Activated CD4-positive, alpha-beta T cell treated with anti-CD3 and anti-CD28 coated beads, Interleukin-2, Interleukin-6, amounts not matched to agents 100 ng/mL and 50 ng/mL, durations not matched to agents 16 hours and 8 hours (primary cell): ENCODE data around the gene CDK5RAP2.
A peak's percentile ranks its signal among the peaks of the same experiment; 100 is the strongest.
"Not testable (repeated sequence)": the region's sequence is repeated elsewhere in the genome, so short reads cannot be mapped to it uniquely, and the experiment has no call there.

Experiments
- DNase-seq: peaks from one replicate; pipeline ENCODE4 v3.0.0-alpha.2; 2020

The CDK5RAP2 gene

DNA sequence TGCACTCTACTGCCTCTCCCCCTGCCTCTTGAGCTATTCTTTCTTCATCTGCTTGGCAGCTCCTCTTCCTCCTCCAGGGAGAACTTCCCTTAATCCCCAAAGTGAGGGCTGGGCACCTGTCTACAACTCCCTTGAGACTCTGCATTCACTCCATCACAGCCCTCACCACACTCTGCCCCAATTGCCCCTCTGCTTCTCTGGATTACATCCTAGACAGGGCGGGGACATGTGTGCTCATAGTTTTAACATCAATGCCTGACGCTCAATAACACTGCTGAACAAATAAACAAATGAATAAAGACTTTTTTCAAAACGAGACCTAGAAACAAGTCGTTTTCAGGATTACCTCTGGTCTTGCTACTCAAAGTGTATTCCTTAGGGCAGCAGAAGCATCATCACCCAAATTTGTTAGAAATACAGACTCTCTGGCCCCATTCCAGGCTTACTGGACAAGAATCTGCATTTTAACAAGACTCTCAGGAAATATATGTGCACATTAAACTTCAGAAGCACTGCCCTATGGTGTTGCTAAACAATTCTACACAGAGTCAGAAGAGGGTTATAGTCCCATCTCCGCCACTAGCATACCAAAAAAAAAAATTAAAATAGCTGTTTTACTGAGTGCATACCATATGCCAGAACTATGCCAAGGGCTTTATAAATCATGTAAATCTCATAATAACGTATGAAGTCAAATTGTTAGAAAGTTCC lies 115.6 kb downstream of the CDK5RAP2 start:
- no peak for DNase-seq

- no peak for DNase-seq
Measured at GRCh38 chr9:120463765-120464164, 116.2 kb downstream of the CDK5RAP2 start.

DNA sequence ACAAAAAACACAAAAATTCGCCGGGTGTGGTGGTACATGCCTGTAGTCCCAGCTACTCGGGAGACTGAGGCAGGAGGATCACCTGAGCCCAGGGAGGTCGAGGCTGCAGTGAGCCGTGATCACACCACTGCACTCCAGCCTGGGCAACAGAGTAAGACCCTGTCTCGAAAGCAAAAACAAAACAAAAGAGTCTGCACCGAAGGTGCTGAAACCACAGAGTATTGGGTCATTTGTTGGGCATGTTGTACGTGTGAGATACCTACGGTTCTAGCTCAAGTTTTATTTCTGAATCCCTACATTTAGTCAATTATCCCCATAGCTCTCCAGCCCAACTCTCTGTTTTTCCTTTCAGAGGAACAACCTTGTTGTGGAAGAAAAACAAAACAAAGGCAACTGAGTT lies 118.3 kb downstream of the CDK5RAP2 start:
- not testable (repeated sequence) for DNase-seq

DNA sequence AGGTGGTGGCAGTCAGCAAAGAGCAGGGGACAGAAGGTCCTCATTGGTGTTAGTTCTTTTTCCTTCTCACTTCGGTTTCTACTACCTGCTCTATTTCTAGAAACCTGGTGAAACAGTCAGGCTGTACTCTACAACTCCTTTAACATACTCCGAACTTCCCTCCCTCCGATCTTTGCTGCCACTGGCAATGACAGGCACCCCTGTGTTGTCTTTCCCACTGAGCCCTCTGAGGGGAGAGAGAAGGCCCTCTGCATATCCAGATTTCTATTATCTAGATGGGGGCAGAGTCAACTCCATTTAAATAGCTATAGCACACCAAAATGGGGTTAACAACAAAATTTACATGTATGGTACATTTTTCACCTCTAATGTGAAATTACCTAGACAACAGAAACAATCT lies 123.7 kb downstream of the CDK5RAP2 start:
- DNase-seq: no peak

GRCh38 chr9:120454467-120454866 lies 125.5 kb downstream of the CDK5RAP2 start:
- no peak for DNase-seq

- no peak for DNase-seq
Measured at GRCh38 chr9:120453792-120454191, 126.2 kb downstream of the CDK5RAP2 start.

DNA sequence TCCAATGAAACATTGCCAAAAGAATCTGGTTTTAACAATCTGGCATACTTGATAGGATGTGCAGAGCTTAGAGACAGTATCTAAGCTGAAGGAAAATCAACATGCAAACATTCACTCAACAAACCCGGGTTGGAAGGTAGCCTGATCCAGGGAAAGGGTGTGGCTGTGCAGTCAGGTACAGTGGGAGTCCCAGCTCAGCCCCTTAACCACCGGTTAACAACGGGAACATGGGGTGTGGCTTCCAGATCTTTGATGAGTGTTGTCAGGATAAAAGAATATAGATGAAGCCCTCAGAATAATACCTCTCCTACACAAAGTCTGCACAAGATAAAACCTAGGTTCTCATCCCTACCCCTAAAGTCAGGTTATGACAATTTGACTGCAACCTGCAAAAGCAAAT lies 127.3 kb downstream of the CDK5RAP2 start:
- no peak for DNase-seq

- no peak for DNase-seq
Measured at GRCh38 chr9:120450916-120451315, 129.1 kb downstream of the CDK5RAP2 start.

- no peak for DNase-seq
Measured at GRCh38 chr9:120449566-120449965, 130.4 kb downstream of the CDK5RAP2 start.

GRCh38 chr9:120447959-120448500 lies 131.9 kb downstream of the CDK5RAP2 start:
- no peak for DNase-seq

- no peak for DNase-seq
Measured at GRCh38 chr9:120446671-120447070, 133.3 kb downstream of the CDK5RAP2 start.

DNA sequence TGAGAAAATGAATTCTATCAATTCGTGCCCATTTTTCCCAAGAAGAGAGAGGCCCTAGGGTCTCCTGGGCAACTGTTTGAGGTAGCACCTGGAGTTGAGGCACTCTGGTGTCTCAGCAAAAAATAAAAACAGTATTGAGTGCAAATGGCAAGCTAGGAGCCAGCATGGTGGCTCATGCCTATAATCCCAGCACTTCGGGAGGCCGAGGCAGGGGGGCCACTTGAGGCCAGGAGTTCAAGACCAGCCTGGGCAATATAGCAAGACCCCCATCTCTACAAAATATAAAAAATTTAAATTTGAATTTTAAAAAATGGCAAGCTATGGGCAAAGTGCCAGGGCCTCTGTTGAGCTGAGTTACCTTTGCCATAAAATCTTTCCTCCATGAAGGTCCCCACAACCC lies 136.0 kb downstream of the CDK5RAP2 start:
- no peak for DNase-seq

DNA sequence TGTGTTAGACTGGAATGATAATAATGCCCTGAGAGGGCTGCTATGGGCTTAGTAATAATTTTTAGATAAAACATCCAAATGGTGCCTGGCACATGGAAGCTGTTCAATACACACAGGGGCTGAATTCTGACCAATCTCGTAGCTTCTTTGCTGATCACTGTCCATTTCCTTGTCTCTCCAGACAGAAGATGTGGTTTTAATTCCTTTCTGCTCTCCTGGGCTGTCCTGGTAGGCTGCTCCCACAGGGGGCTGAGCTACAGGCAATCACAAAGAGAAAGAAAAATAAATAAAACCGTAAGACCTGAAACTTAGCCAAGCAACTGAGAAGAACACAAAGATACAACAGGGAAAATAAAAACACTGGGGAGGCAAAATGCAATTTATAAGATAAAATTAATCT lies 136.5 kb downstream of the CDK5RAP2 start:
- DNase-seq: no peak

DNA sequence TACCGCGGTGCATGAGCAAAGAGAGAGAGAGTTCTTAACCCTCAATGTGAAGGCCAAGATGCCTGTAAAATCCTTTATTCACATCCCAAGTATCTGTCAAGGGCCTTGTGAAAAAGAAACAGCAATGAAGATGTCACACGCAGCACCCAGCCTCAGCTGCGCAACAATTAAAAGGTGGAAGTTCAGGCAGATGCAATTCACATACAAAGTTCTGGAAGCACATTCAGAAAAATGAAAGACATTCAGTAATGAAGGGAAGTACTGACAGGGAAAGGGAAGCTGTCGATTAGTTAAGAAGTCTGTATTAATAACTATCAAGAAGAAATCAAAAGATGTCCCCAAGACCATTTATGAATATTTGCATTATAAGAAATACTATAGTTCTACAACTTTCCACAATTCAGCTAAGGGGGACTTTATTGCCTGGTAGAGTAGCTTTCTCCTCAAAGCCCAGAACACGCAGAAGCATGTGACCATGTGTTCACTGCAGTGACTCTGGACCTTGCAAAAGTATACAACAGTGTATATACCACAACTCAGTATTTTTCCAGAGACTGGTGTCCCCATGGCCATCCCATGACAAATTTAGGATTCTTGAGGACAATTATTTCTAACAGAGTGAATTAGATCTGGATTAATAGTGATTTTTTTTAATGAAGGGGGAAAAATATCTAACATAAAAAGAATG lies 137.5 kb downstream of the CDK5RAP2 start:
- no peak for DNase-seq

GRCh38 chr9:120441426-120442307 lies 138.3 kb downstream of the CDK5RAP2 start:
- no peak for DNase-seq

GRCh38 chr9:120440791-120441190 lies 139.2 kb downstream of the CDK5RAP2 start:
- DNase-seq: no peak

DNA sequence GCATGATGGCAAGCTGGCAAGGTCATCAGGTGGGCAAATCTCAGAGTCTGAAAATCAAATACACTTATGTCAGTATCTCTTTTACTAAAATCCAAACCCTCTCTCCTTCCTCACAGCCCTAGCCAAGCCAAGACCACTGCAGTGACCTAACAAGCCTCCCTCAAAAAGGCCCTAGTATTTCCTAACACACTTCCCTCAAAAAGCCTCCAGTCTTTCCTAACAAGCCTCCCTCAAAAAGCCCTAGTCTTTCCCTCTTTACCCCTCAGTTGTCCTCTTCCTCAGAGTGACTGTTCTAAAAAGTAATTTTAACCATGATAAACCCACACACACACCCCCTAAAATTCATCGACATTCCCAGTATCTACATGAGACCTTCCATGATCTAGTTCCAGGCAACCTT lies 140.0 kb downstream of the CDK5RAP2 start:
- no peak for DNase-seq

GRCh38 chr9:120438836-120439546 lies 141.0 kb downstream of the CDK5RAP2 start:
- peak; percentile 38 for DNase-seq

DNA sequence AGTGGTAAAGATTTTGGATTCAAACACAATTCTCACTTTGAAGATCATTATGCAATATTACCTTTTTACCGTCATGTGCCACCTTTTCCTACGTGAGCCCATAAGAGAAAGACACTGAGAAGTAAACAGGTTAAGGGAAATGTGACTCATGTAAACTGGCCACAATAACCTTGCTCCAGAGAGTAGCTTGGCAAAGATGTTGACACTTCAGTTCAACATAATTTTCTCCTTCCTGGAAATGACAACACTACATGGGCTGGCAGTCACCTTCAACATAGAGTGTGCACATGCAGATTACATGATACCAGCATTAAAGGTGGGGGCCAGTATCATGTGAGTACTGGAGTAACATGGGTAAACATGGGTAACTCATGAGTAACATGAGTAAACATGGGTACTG lies 141.9 kb downstream of the CDK5RAP2 start:
- DNase-seq: peak; percentile 45

- DNase-seq: peak; percentile 36
Measured at GRCh38 chr9:120436983-120437475, 142.9 kb downstream of the CDK5RAP2 start.

GRCh38 chr9:120436446-120436845 lies 143.5 kb downstream of the CDK5RAP2 start:
- DNase-seq: no peak

DNA sequence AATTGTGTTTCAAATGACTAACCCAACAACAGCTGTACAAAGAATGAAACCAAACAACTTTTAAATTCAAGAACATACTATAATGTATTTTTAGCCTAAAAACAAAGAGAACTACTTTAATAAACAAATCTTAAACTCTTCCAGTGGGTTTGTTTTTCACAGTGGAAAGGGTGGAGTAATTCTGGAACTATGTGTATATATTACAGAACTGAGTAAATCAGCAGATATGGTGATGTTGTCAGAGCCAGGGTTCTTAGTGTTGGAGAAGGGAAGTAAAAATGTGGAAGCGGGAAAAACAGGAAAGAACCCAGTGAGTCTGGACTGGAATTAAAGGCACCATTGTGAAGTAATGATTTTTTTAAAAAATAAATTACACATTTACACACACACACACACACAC lies 144.9 kb downstream of the CDK5RAP2 start:
- no peak for DNase-seq
